ENCODE data around the gene LITAFD. TPM values are rescaled to one million over a fixed set of nuclear protein-coding genes. Genes with fewer than 3 reads are reported as not detected.
"Not testable (repeated sequence)": the region's sequence is repeated elsewhere in the genome, so short reads cannot be mapped to it uniquely, and the experiment has no call there.

Gene LITAFD
- total and polyA plus RNA-seq, 2 experiments from 2014 or later: 0.43 TPM; not detected in 1

- Histone ChIP-seq H3K4me3 (no peak overlapping the region), H3K4me1 (ENCODE audit: low read depth) (no peaks in the 10 kb centered on the region), H3K9me3 (ENCODE audit: low read depth) (no peaks in the 10 kb centered on the region), H3K36me3 (peaks cover 68% of the 10 kb centered on the region), H3K27me3 (no peaks in the 10 kb centered on the region), H3K27ac (no peak overlapping the region)
- DNase-seq (ENCODE audit: low read depth in 1 of 2, low spot score in 1 of 2): no peak
- no peak for TF ChIP-seq CTCF (IDR thresholded peaks at IDR 0.05; ENCODE audit: low read depth, low read length)
Observed at GRCh38 chr16:8914098-8914497, 31.9 kb downstream of the LITAFD start.

GRCh38 chr16:8915722-8916301, 33.7 kb downstream of the LITAFD start:
- Histone ChIP-seq H3K9me3 (ENCODE audit: low read depth) (no peaks in the 10 kb centered on the region), H3K27me3 (no peaks in the 10 kb centered on the region), H3K4me1 (ENCODE audit: low read depth) (no peaks in the 10 kb centered on the region), H3K27ac (no peak overlapping the region), H3K36me3 (peaks cover 77% of the 10 kb centered on the region), H3K4me3 (no peak overlapping the region)
- TF ChIP-seq CTCF (IDR thresholded peaks at IDR 0.05; ENCODE audit: low read depth, low read length): no peak
- DNase-seq (ENCODE audit: low read depth in 1 of 2, low spot score in 1 of 2): no peak

- H3K36me3 ChIP-seq: peaks cover 79% of the 10 kb centered on the region
- no peaks in the 10 kb centered on the region for H3K4me1 ChIP-seq (ENCODE audit: low read depth)
- H3K9me3 ChIP-seq (ENCODE audit: low read depth): no peaks in the 10 kb centered on the region
- H3K27ac ChIP-seq: no peak overlapping the region
- no peak for DNase-seq (ENCODE audit: low read depth in 1 of 2, low spot score in 1 of 2)
- no peak overlapping the region for H3K4me3 ChIP-seq
- no peak for TF ChIP-seq CTCF (IDR thresholded peaks at IDR 0.05; ENCODE audit: low read depth, low read length)
- no peaks in the 10 kb centered on the region for H3K27me3 ChIP-seq
Observed at GRCh38 chr16:8916541-8917225, 34.5 kb downstream of the LITAFD start.

- H3K27ac ChIP-seq; DNase-seq (ENCODE audit: low read depth in 1 of 2, low spot score in 1 of 2); H3K27me3 ChIP-seq; H3K4me1 ChIP-seq (ENCODE audit: low read depth); H3K9me3 ChIP-seq (ENCODE audit: low read depth); H3K4me3 ChIP-seq: not testable (repeated sequence)
- H3K36me3 ChIP-seq: peaks cover 85% of the 10 kb centered on the region
Observed at GRCh38 chr16:8917336-8917735, 35.2 kb downstream of the LITAFD start.

- TF ChIP-seq CTCF (IDR thresholded peaks at IDR 0.05; ENCODE audit: low read depth, low read length): no peak
- no peaks in the 10 kb centered on the region for H3K27me3 ChIP-seq
- H3K4me1 ChIP-seq (ENCODE audit: low read depth): no peaks in the 10 kb centered on the region
- H3K27ac ChIP-seq: no peak overlapping the region
- H3K9me3 ChIP-seq (ENCODE audit: low read depth): no peaks in the 10 kb centered on the region
- no peak overlapping the region for H3K4me3 ChIP-seq
- no peak for DNase-seq (ENCODE audit: low read depth in 1 of 2, low spot score in 1 of 2)
- peaks cover 83% of the 10 kb centered on the region for H3K36me3 ChIP-seq
Observed at GRCh38 chr16:8919089-8919933, 37.2 kb downstream of the LITAFD start.

Measured in cardiac muscle cell (in vitro differentiated cells and primary cell).